Chondrocyte (in vitro differentiated cells): ENCODE data around the gene LCT. TPM values are rescaled to one million over a fixed set of nuclear protein-coding genes. Genes with fewer than 3 reads are reported as not detected.

Experiments used
- DNase-seq: peaks from one replicate; pipeline ENCODE4 v3.0.0; 2021; ENCODE audit warnings: mixed read lengths, low spot score
- H3K27ac Mint-ChIP-seq: one replicate; pipeline ENCODE4 v1.8.0; 2021; ENCODE audit warnings: mild to moderate bottlenecking, moderate library complexity, mixed read lengths; ENCODE audit not compliant: unreplicated experiment
- H3K27me3 Mint-ChIP-seq: 2 replicates; pipeline ENCODE4 v1.8.0; 2021; ENCODE audit warnings: low read depth, mixed read lengths
- H3K36me3 Mint-ChIP-seq: 2 replicates; pipeline ENCODE4 v1.8.0; 2021; ENCODE audit warnings: low read depth, mixed read lengths
- H3K4me1 Mint-ChIP-seq: 2 replicates; pipeline ENCODE4 v1.8.0; 2021; ENCODE audit warnings: low read depth, mild to moderate bottlenecking, mixed read lengths
- H3K4me3 Mint-ChIP-seq: one replicate; pipeline ENCODE4 v1.8.0; 2021; ENCODE audit warnings: mild to moderate bottlenecking, moderate library complexity, mixed read lengths; ENCODE audit not compliant: unreplicated experiment
- H3K9me3 Mint-ChIP-seq: 2 replicates; pipeline ENCODE4 v1.8.0; 2021; ENCODE audit warnings: low read depth, mixed read lengths
- CTCF ChIP-seq: fragments of 200-600 bp; sonication (generic); IDR thresholded peaks from 2 replicates; pipeline ENCODE4 v1.5.0; 2021; ENCODE audit warnings: antibody characterized with exemption, mild to moderate bottlenecking, moderate library complexity
- total RNA-seq: library from RNA; stranded (reverse); gene quantifications from 3 replicates; pipeline ENCODE4 v1.2.1, GENCODE V29; 2021

Gene LCT
- total RNA-seq, 1 donor from 2014 or later, result not detected

GRCh38 chr2:135791418-135792190 lies 45.4 kb downstream of the LCT start:
- H3K9me3 Mint-ChIP-seq, result peaks cover 7% of the 10 kb centered on the region
- peaks cover 40% of the 10 kb centered on the region for H3K4me1 Mint-ChIP-seq
- H3K36me3 Mint-ChIP-seq, result peaks cover 6% of the 10 kb centered on the region
- H3K4me3 Mint-ChIP-seq, result no peak overlapping the region
- no peak for DNase-seq
- no peaks in the 10 kb centered on the region for H3K27me3 Mint-ChIP-seq
- H3K27ac Mint-ChIP-seq, result peak overlapping the region; percentile 95
- no peak for TF ChIP-seq CTCF

GRCh38 chr2:135790423-135790822 lies 46.6 kb downstream of the LCT start:
- no peak for TF ChIP-seq CTCF
- H3K36me3 Mint-ChIP-seq, result peaks cover 13% of the 10 kb centered on the region
- no peaks in the 10 kb centered on the region for H3K27me3 Mint-ChIP-seq
- DNase-seq, result no peak
- H3K4me1 Mint-ChIP-seq, result peaks cover 45% of the 10 kb centered on the region
- H3K4me3 Mint-ChIP-seq, result no peak overlapping the region
- peak overlapping the region; percentile 69 for H3K27ac Mint-ChIP-seq
- peaks cover 14% of the 10 kb centered on the region for H3K9me3 Mint-ChIP-seq

GRCh38 chr2:135786823-135787222 lies 50.2 kb downstream of the LCT start:
- Mint-ChIP-seq H3K4me3 (no peak overlapping the region), H3K9me3 (peaks cover 18% of the 10 kb centered on the region), H3K36me3 (peaks cover 36% of the 10 kb centered on the region), H3K27ac (peak overlapping the region; percentile 89), H3K27me3 (no peaks in the 10 kb centered on the region), H3K4me1 (peaks cover 37% of the 10 kb centered on the region)
- DNase-seq, result no peak
- TF ChIP-seq CTCF, result no peak

- Mint-ChIP-seq H3K36me3 (peaks cover 49% of the 10 kb centered on the region), H3K4me3 (no peak overlapping the region), H3K27ac (peak overlapping the region; percentile 25), H3K4me1 (peaks cover 24% of the 10 kb centered on the region), H3K27me3 (no peaks in the 10 kb centered on the region), H3K9me3 (peaks cover 18% of the 10 kb centered on the region)
- no peak for DNase-seq
- TF ChIP-seq CTCF, result peak; percentile 52
Measured at GRCh38 chr2:135785032-135785431, 52.0 kb downstream of the LCT start.

- Mint-ChIP-seq H3K27ac (peak overlapping the region; percentile 32), H3K27me3 (no peaks in the 10 kb centered on the region), H3K36me3 (peaks cover 55% of the 10 kb centered on the region), H3K9me3 (peaks cover 18% of the 10 kb centered on the region), H3K4me1 (peaks cover 24% of the 10 kb centered on the region), H3K4me3 (no peak overlapping the region)
- no peak for DNase-seq
- TF ChIP-seq CTCF, result no peak
Measured at GRCh38 chr2:135783439-135783838, 53.5 kb downstream of the LCT start.
